HG03457 (cell line): ENCODE measurements around the gene MEFV.

Experiments used
- ATAC-seq: cut with Tn5 transposase; IDR thresholded peaks from one replicate; pipeline ENCODE4 v1.9.1; 2021; ENCODE audit warnings: moderate number of reproducible peaks; ENCODE audit not compliant: unreplicated experiment

MEFV gene

GRCh38 chr16:3268294-3268693 lies 11.9 kb upstream of the MEFV start:
- ATAC-seq, result no peak

- no peak for ATAC-seq
These were observed 10.6 kb upstream of the MEFV start for GRCh38 chr16:3266873-3267537.

- ATAC-seq, result peak; percentile 80
These were observed 8.0 kb upstream of the MEFV start for GRCh38 chr16:3264137-3265036.

- ATAC-seq, result no peak
These were observed 6.1 kb upstream of the MEFV start for GRCh38 chr16:3262517-3262916.

- no peak for ATAC-seq
These were observed 3.4 kb upstream of the MEFV start for GRCh38 chr16:3259836-3260235.

DNA sequence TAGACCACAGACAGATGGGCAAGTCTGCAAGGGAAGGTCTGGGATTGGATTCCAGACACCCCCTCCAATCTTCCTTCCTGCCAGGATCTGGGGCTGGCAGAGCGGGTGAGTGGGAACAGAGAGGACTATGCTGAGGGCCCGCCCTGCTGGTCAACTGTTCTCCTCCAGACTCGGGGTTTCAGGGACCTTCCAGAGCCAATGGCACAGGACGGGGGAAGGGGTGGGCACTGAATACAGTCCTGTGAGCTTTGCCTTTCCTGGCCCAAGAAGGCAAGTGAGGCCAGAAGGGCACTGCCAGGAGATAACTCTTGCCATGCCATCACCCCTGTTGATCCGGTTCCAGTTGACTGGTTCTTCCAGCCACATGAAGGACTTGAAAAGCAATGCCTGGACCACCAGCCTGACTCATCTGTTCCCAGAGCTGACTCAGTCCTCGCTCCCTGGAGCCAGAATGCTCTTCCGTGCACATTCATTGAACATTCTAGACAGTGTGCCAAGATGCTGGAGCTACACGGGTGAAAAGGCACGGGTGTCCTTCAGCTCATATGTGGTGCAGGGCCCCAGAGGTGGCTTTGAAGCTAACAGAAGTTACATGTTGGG lies 533 bp upstream of the MEFV start:
- no peak for ATAC-seq

GRCh38 chr16:3254309-3254708 lies 2.1 kb downstream of the MEFV start:
- ATAC-seq, result no peak

GRCh38 chr16:3252967-3253366 lies 3.5 kb downstream of the MEFV start:
- ATAC-seq, result no peak

DNA sequence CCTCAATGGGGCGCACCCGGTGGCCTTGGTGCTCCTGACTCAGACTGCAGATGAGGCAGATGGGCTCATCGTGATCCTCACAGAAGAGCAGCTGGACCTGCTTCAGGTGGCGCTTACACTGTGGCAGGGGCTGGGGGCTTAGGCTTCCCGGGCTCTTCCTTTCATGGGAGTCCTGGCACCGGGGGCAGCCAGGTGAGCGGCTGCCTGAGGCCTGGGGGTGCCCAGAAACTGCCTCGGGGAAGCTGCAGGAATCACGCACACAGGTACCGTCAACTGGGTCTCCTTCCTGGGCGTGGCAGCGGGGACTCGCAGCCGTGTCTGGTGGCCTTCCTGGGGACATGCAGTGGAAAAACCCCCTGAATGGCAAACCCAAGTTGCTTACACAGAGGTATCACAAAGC lies 7.0 kb downstream of the MEFV start:
- ATAC-seq, result no peak

GRCh38 chr16:3249020-3249419 lies 7.4 kb downstream of the MEFV start:
- ATAC-seq, result no peak

DNA sequence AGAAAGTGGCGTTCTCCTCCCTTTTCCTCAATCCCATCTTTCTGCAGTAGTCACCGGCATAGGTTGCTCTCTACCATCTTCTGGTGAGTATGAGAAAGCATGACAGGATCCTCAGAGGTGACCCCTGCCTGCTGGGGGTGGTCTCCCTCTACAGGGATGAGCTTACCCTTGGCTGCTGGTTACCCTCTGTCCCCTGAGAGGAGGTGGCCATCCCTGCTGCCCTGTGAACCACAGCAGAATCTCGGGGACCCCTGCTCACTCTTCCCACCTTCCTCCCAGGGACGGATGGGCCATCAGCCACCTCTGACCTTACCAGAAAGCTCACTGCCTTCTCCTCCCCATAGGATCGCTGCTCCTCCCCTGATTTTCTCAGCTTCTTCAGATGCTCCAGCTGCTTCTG lies 7.8 kb downstream of the MEFV start:
- ATAC-seq, result no peak

DNA sequence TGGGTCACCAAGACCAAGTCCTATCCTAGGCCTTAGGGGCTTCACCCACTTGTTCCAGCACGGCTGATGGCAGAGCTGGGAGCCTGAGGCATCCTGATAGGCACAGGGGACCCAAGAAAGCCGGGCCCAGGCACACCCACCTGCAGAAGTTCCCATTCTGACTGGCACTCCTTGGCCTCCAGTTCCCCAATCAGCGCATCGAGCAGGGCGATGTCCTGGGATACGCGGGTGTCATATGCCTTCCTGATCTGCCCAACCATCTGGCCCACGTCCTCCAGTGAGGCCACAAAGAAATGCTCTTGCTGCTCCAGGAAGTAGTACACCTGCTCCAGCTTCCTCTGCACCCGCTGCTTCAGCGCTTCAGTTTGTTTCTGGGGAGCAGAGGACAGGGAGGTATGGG lies 9.6 kb downstream of the MEFV start:
- ATAC-seq, result no peak

DNA sequence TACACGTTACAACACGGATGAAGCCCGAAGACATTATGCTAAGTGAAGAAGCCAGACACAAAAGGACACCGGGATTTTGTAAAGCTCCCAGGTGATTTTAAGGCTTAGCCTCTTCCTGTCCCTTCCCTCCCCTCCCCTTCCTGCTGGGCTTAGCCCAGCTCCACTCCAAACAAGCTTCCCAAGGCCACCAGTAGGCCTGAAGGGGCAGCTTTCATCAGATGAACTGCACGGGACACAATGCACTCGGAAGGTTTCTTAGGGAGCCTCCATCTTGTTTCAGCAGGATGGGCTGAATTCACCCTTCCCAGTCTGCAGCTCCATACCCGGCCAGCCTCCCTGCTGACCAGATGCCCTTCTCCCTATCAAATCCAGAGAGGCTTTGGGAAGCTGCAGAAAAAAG lies 10.4 kb downstream of the MEFV start:
- no peak for ATAC-seq

- ATAC-seq, result no peak
These were observed 12.6 kb downstream of the MEFV start for GRCh38 chr16:3243882-3244281.

- ATAC-seq, result no peak
These were observed 13.7 kb downstream of the MEFV start for GRCh38 chr16:3242709-3243108.

DNA sequence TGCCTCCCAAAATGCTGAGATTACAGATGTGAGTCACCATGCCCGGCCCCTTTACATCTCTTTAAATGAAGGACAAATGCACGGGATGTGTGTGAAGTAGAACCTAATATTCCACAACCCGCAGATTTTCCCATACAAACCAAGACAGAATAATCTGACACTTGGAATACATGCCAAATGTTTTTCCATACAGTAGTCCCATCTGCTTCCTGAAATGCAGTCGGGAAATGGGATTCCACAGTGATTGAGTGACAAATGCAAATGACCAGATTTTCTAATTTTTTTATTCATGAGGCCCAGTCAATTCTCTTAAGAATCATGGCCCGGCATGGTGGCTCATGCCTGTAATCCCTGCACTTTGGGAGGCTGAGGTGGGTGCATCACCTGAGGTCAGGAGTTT lies 14.7 kb downstream of the MEFV start:
- no peak for ATAC-seq

GRCh38 chr16:3235856-3236669 lies 20.4 kb downstream of the MEFV start:
- no peak for ATAC-seq

DNA sequence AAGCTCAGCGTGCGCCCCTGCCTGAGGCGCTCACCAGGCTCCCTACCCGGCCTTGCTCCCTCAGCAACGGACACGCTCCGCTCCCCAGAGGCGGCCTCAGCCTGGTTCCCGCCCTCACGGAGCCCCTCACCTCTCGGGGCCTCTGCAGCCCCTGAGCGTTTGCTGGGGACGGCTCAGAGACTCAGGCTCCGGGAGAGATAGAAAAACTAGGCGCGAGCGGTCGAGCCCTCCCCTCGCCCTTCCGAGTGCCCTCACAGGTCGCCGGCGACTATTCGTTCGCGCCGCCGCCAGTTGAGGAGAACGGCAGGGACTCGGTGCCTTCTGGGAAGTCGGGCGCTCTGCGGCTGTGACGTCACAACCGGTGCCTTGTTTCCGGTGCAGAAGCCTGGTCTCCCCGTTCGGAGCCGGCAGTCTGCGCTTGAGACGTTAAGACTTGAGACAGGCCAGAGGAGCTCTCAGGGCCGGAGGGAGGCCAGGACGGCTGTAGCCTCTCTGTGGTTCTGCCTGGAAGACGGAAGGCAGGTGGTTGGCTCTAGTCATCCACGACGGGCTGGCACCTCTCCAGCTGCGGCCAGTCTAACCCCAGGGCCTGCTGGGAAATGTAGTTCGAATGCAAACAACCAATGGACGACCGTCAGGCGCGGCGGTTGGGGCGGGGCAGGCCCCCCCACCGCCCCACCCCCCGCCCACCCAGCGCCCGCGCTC lies 21.4 kb downstream of the MEFV start, which contains the start of gene ZNF200:
ZNF200 (minus strand) TSS at position 302 of the 705 bp plus-strand sequence. CDS start 1,403 bp downstream, outside the sequence.
- peak; percentile 73 for ATAC-seq

GRCh38 chr16:3234543-3234856 lies 21.9 kb downstream of the MEFV start:
- ATAC-seq, result no peak

GRCh38 chr16:3223913-3224515 lies 32.4 kb downstream of the MEFV start:
- no peak for ATAC-seq
